C4-2B (cell line): Measurements from ENCODE around the gene TSEN54.

Experiments
- ZFX ChIP-seq: fragments of 450-650 bp; IDR thresholded peaks from 2 replicates; pipeline ENCODE4 v1.6.1; 2017
- TF ChIP-seq, protein P1 (sequence below): fragments of 450-650 bp; conservative IDR thresholded peaks from 2 replicates; pipeline ENCODE4 v1.5.1; 2017; ENCODE audit warnings: mild to moderate bottlenecking

GRCh38 chr17:75505640-75506039, 10.7 kb upstream of the TSEN54 start:
- TF ChIP-seq, protein P1, sequence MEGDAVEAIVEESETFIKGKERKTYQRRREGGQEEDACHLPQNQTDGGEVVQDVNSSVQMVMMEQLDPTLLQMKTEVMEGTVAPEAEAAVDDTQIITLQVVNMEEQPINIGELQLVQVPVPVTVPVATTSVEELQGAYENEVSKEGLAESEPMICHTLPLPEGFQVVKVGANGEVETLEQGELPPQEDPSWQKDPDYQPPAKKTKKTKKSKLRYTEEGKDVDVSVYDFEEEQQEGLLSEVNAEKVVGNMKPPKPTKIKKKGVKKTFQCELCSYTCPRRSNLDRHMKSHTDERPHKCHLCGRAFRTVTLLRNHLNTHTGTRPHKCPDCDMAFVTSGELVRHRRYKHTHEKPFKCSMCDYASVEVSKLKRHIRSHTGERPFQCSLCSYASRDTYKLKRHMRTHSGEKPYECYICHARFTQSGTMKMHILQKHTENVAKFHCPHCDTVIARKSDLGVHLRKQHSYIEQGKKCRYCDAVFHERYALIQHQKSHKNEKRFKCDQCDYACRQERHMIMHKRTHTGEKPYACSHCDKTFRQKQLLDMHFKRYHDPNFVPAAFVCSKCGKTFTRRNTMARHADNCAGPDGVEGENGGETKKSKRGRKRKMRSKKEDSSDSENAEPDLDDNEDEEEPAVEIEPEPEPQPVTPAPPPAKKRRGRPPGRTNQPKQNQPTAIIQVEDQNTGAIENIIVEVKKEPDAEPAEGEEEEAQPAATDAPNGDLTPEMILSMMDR = no peak
- no peak for TF ChIP-seq ZFX
